HG03521 (cell line): ENCODE measurements around the gene GCC2.
"Not testable (repeated sequence)": the region's sequence is repeated elsewhere in the genome, so short reads cannot be mapped to it uniquely, and the experiment has no call there.

Experiments used
- ATAC-seq: cut with Tn5 transposase; IDR thresholded peaks from one replicate; pipeline ENCODE4 v1.9.1; 2021; ENCODE audit warnings: mild to moderate bottlenecking, moderate library complexity; ENCODE audit not compliant: unreplicated experiment

GCC2 gene

DNA sequence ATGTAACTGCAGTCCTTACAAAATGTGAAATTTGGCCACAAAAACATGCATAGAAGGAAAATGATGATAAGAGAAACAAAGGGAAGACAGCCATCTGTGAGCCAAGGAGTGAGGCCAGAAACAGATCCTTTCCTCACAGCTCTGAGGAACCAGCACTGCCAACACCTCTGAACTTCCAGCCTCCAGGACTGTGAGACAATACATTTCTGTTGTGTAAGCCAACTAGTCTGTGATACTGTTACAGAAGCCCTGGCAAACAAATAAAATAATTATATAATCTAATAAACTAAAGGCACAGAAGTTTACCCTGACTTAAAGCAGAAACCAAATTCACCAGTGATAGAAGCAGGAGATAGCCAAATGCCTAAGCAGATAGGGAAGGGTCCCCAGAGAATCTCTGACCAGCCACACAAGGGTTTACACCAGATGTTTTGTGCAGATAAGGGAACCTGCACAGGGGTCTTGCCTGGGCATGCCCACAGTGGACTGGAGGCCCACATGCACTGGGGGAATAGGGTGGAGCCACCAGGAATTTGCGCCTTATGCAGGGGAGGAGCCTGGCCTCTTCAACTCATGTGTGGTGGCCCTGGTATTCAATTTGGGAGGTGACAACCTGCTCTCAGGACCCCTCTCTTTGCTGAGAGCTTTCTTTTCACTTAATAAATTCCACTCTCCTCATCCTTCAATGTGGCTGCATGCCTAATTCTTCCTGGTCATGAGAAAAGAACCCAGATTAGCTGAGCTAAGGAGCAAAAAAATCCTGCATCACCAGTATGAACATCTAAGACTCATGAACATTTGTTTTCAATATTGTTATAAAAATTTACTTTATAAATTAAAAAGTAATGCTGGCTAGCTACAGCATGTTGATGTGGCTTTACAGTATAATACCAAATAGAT lies 3.8 kb upstream of the GCC2 start:
- no peak for ATAC-seq

DNA sequence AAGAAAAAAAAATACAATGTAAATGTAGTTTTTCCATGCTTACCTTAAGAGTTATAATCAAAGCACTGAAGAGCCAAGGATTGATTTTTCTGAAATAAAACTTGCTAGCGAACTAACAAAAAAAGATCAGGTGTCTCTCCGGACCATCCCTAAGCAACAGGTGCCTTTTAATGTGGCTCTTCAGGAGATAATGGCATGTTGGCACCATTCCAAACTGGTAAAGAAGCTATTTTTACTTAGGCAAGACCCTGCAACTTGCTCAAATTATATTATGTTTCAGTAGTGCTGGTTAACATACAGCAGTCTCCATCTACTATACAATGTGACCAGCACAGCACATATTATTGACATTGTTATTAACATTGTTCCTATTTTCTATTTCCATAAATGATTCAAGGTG lies 2.3 kb upstream of the GCC2 start:
- ATAC-seq = no peak

DNA sequence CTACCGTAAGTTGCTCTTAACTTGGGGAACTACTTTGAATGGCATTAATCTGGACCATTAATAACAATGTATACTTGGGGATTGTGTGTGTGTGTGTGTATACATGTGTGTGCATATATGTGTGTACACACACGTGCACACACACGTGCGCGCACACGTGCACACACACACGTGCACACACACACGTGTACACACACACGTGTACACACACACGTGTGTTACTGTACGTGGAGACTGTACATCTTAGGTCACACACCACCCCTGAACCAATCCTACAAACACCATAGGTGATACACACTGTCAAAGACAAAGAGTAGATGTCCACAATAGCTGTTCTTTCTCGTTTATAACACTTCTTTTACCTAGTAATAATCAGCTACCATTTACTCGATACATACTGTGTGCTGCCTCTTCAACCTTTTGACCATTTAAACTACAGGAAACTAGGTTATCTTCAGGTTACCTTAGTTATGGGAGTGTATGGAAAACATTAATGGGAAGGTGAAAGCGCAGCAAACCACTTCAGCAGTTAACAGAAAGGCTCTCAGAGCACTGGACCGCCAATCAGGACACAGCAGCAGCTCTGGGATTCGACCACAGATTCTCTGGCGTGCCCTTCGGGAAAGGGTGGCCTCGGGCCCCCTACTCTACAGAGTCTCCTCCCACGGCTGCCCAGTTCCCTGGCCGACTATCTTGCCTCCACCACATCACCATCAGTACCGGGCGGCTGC lies 894 bp upstream of the GCC2 start:
- no peak for ATAC-seq

DNA sequence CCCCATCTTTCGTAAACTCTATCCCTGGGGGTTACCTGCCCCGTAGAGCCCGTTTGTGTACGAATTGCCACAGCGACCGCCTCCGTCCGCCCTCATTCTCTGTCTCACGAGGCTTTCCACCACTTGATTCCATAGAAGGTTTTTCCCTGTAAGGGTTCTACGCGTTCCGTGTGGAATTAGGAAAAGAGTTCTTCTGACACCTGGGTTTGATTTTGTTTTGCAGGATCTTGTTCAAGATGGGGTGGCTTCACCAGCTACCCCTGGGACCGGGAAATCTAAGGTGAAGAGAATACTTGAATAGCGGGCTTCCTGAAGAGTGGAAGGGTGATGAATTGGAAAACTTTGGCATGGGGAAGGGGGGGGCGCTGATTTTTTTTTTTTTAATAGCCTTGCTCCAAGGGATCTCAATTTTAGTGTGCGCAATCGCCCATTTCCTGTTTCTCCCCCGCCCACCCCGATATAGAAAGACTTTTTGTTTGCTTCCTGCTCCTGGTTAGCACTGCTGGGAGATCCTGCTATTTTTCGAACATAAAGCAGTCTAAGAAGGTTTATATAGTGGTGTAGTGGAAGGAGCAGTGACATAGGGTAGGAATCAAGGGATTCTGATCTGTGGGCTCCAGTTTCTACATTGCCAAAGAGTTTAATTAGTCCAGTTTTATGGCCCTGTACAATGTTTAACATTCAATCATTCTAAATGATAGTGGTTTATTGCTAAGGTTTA lies 564 bp downstream of the GCC2 start:
- no peak for ATAC-seq

DNA sequence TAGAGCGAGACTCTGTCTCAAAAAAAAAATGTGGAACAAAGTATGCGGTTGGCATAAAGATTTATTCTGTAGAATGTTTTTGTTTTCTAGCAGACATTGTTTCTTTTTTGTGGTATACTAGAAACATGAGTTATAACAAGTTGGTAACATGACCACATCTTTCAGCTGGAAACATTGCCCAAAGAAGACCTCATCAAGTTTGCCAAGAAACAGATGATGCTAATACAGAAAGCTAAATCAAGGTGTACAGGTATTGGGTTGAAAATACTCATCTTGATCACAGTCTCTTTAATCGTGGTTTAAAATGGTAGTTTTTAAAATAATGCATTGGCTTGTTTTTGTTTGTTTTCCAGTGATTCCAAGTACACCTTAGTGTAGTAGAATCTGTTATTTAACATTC lies 1.9 kb downstream of the GCC2 start:
- ATAC-seq = no peak

DNA sequence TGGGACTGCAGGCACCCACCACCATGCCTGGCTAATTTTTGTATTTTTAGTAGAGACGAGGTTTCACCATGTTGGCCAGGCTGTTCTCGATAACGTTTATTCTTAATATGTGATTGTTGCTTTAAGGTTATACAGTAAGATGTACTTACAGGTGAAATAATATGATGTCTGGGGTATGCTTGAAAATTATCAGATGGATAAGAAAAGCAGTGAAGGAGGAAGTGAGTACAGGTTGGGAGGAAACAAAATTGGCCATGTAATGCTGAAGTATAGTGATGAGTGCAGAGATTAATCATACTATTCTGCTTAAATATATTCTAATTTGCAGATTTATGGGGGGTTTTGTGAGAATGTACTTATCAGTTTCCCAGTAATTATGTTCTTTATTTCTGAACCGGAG lies 3.0 kb downstream of the GCC2 start:
- no peak for ATAC-seq

DNA sequence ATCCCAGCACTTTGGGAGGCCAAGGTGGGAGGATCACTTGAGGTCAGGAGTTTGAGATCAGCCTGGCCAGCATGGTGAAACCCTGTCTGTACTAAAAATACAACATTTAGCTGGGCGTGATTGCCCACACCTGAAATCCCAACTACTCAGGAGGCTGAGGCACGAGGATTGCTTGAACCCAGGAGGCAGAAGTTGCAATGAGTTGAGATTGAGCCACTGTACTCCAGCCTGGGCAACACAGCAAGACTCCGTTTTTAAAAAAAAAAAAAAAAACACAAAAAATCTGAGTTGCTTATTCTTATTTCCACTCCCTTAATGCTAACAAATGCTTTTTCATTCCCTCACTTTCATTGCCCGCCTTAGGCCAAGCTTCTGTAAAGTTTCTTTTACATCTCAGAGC lies 4.5 kb downstream of the GCC2 start:
- not testable (repeated sequence) for ATAC-seq

DNA sequence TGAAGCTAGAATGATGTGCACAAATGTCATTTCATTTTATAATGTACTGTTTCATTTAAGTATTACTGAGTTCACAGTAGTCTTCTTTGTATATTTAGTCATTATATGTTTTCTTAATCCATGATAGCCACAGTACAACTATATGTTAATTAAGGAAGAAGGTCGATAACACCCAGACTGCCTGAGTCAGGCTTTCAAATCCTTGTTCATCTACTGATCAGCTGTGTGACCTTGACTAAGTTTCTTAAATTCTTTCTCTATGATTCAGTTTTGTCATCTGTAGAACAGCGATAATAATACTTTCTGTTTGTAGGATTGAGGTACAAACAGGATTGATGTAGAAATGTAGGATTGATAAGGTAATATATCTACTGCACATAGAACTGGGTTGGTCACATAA lies 5.4 kb downstream of the GCC2 start:
- no peak for ATAC-seq

DNA sequence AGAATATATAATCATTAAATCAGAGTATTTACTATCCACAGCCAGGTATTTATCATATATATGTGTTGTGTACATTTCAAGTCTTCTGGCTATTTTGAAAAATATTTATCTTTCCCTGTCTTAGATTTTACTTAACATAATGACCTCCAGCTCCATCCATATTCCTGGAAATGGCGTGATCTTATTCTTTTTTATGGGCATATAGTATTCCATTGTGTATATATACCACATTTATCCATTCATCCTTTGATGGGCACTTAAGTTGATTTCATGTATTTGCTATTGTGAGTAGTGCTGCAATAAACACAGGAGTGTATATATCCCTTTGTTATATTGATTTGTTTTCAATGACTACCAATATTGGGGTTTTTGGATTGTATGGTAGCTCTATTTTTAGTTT lies 6.6 kb downstream of the GCC2 start:
- no peak for ATAC-seq

DNA sequence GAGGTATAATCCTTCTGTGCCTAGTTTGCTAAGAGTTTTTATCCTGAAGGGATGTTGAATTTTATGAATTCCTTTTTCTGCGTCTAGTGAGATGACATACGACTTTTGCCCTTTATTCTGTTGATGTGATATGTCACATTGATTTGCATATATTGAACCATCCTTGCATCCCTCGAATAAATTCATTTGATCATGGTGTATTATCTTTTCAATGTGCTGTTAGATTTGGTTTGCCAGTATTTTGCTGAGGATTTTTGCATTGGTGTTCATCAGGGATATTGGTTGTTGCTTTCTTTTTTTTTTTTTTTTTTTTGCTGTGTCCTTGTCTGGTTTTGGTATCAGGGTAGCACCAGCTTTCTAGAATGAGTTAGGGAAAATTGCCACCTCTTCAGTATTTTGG lies 9.1 kb downstream of the GCC2 start:
- ATAC-seq = no peak

DNA sequence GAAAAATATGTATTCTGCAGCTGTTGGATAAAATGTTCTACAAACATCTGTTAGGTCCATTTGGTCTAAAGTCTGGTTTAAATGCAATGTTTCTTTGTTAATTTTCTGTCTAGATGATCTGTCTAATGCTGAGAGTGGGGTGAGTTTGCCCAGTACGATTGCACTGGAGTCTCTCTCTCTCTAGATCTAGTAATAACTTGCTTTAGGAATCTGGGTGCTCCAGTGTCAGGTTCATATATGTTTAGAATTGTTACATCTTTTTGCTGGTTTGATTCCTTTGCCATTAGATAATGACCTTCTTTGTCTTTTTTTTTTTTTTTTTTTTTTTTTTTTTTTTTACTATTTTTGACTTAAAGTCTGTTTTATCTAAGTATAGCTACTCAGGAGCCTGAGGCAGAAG lies 10.4 kb downstream of the GCC2 start:
- no peak for ATAC-seq

DNA sequence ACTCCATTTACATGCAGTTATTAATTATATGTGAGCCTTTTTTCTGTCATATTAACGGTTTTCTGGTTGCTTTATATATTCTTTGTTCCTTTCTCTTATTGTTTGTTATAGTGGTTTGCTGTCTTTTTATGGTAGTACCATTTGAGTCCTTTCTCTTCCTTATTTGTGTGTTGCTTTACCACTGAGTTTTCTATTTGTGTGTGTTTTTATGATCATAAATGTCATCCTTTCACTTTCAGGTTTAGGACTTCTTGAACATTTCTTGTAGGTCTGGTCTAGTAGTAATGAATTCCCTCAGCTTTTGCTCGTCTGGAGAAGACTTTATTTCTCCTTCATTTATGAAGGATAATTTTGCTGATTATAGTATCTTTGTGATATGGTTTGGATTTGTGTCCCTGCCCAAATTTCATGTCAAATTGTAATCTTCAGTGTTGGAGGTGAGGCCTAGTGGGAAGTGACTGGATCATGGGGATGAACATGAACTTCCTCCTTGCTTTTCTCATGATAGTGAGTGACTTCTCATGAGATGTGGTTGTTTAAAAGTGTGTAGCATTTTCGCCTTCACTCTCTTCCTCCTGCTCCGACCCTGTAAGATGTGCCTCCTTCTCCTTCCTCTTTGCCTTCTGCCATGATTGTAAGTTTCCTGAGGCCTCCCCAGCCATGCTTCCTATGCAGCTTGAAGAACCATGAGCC lies 11.5 kb downstream of the GCC2 start:
- ATAC-seq = peak; percentile 64

DNA sequence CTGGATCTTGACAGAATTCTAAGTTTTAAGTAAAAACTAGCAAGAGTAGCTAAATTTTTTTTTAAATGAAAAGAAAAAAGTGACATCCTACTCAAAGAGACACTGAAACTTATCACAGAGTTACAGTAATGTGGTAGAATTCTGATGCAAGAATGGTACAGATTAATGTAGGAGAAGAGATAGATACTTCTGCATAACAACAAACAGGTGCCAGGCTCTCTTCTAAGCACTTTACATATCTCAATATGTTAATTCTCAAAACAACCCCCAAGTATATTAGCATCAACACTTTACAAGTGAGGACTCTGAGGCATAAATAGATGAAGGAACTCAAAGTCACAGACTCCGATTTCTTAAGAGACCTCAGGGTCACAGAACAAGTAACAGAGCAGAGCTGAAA lies 28.1 kb downstream of the GCC2 start:
- ATAC-seq = no peak

DNA sequence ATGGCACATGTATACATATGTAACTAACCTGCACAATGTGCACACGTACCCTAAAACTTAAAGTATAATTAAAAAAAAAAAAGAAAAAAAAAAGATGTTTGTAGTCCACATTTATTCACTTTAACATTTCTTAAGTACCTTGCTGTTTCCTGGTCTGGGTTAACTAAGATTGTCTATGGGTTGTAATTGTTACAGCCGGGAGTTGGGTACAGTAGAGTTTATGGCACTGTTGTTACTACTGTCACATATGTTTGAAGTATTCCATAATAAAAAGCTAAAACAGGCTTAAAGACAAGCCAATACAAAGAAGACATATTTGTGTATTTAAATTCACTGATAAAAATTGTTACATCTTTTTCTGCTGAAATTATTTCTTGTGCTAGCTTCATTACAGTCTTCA lies 36.2 kb downstream of the GCC2 start:
- ATAC-seq = no peak

DNA sequence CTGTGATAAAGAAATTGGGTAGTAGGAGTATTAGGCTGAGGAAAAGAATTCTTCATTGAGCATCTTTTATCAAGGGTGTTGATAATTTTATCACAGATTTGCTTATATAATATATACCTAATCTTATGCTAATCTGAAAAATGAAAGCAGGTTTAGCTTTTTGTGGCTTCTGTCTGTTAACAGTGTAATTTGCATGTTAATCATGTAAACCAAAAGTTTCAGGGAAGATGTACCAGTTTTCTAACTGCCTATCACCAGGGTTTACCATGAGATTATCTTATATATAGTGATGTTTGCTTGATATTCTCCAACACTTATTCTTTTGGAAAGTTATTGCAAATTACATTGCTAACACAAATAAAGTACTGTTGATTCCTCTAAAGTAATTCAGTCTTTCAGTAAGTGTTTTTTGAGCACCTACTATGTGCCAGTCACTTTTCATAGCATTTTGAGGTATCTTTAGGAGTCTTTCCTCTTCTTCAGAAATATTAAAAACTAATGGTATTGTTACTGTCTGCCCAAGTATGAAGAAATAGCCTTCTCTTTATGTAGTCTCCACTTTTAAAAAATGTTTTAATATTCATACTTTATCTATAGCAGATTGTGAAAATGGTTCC lies 41.6 kb downstream of the GCC2 start:
- ATAC-seq = no peak

DNA sequence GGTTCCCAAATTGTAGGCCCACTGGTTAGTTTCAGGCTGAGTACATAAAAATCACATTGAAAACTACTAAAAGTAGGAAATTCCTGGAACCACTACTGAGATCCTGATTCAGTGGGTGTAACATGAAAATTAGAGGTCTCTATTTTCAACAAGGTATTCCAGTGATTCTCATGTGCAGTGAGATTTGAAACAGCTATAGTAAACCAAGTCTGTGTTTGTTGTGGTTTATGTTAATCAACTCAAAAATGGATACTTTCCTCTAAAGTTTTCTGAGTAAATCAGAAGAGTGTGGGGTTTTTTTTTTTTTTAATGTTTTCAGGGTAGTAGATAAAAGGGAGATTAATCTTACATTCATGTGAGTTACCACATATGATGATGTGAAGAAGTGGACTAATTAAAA lies 42.8 kb downstream of the GCC2 start:
- ATAC-seq = no peak

DNA sequence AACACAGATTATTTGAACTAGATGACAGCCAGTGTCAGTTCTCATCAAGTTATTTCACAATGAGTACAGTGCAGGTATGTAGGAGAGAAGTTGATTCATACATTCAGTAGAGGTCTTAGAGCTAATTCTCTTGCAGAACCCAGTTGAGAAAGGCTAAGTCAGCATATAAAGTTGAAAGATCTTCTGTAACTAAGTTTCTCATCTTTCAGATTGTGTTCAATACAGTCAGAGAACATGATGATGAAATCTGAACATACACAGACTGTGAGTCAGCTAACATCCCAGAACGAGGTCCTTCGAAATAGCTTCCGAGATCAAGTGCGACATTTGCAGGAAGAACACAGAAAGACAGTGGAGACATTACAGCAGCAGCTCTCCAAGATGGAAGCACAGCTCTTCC lies 43.4 kb downstream of the GCC2 start:
- ATAC-seq = no peak

DNA sequence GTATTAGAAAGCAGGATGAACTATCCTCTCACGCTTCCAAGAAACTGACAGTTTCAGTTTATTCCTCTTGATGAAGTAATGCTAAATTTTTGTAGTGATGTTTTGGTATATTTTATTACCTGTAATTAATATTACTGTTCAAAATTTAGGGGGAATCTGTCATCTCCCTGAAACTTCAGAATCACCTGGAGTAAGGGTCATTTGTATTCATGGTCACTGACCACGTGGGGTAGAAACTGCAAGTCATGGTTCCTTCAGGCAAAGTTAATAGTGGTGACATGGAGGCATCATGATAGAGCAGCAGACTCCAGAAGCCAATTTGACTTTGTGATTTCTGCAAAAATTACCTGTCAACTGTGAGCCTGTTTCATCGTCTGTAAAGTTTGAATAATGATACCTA lies 47.2 kb downstream of the GCC2 start:
- not testable (repeated sequence) for ATAC-seq

DNA sequence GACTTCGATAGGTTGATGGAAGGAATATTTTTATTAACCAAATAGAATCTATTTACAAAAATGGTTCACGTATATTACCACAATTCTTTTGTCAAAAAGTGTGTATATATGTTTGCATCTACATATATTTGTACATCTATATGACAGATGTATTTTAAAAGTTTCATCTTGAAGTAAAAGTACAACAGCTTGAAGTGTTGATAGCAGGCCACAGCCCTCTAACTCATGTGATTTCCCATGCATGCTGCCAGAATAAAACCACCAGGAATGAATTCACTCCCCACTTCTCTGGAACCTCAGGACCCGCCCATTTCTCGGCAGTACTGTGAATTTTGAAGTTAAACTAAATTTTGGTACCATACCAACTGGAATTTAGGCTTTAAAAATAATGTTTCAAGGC lies 58.6 kb downstream of the GCC2 start:
- not testable (repeated sequence) for ATAC-seq

DNA sequence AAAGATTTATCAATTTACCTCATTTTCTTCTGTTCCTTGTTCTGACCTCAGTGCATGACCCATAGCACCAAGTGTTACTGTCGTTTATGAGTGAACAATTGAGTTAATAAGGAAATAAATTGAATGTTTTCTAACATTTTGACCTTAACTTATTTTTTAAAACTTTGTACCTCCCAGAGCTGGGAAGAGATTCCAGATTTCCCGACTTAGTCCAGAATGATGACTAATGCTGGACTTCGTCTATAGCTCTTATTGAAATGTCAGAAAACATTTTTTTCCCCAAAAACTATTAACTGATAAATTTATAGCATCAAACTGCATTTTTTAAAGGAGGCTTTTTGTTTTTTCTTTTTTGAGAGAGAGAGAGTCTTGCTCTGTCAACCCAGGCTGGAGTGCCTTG lies 63.4 kb downstream of the GCC2 start:
- not testable (repeated sequence) for ATAC-seq

DNA sequence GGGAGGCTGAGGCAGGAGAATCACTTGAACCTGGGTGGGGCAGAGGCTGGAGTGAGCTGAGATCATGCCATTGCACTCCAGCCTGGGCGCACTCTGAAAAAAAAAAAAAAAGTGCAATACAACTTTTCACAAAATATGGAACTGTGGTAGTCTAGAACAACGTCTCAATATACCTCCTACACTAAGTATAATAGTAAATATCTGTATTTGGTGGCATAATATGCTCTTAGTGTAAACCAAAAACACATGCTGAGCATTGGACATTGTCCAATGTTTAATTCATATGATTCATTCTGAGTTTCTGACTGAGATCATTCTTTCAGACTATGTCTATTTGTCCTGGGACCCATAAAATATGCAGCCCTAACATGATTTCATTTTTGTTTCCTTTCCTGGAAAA lies 65.5 kb downstream of the GCC2 start:
- not testable (repeated sequence) for ATAC-seq
